NCI-H82 treated with DMSO at 0.1 percent for 48 hours (cell line): Measurements from ENCODE around the gene CYFIP2.
"Not testable (repeated sequence)": the region's sequence is repeated elsewhere in the genome, so short reads cannot be mapped to it uniquely, and the experiment has no call there.

Experiments
- DNase-seq: peaks from one replicate; lab custom pipeline; 2025; ENCODE audit not compliant: unreplicated experiment; lab: John Stamatoyannopoulos, UW

Gene CYFIP2

DNA sequence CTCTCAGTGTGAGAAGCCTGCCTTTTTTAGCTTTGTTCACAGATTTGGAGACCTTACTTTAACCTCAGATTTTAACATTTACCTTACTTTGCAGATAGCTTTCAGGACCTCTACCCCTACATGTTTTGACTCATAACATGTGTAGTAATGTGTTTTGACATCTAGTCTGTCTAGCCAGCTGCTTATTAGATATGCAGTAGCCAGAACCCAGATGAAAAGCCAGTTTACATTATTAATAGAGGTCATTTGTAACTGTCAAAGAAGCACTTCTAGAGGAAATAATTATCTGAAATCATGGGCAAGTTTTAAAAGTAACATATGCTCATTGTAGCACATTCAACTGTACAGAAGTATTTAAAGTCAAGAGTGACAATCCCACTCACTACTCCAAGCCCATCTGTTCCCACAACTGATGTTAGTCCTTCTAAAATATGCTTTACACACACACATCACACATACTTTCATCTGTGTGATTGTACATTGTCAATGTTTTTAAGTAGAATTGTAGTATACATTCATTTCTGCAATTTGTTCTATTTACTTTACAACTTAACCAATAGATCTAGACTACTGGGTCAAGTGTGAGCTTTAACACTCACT is 122.3 kb downstream of the CYFIP2 start:
- DNase-seq = no peak

- DNase-seq = no peak
These were observed 123.2 kb downstream of the CYFIP2 start for GRCh38 chr5:157389103-157389502.

GRCh38 chr5:157390133-157390532 is 124.2 kb downstream of the CYFIP2 start:
- no peak for DNase-seq

- no peak for DNase-seq
These were observed 124.8 kb downstream of the CYFIP2 start for GRCh38 chr5:157390551-157391297.

GRCh38 chr5:157398305-157398704 is 132.4 kb downstream of the CYFIP2 start:
- no peak for DNase-seq

DNA sequence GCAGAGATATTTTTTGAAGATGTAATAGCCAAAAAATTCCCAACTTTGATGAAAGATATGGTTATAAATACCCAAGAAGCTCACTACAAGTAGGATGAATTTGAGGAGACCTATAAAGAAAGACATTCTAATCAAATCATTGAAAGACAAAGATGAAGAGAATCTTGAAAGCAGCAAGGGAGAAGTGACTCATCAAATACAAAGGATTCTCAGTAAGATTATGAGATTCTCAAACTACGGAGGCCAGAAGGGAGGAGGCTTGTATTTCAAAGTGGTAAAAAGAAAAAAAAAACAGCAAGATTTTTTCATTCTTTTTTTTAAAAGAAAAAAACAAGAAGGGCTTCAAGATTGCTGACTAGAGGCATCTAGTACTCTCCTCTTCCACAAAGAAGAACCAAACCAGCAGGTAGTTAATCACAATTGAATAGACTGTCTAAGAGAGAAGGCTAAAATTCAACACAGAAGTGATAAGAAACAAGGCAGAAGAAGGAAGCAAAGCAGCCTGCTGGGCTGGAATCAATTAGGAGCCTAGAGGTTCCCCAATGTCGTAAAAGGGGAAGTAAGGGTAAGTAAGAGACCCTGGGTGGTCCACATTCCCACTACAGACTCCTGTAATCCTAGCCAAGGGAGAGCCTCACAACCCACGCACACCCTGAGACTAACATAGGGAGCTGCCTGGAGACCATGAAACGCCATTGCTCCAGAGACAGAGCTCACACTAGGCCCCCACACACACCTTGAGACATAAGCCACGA is 135.0 kb downstream of the CYFIP2 start:
- no peak for DNase-seq

- DNase-seq = no peak
These were observed 149.9 kb downstream of the CYFIP2 start for GRCh38 chr5:157415838-157416237.

DNA sequence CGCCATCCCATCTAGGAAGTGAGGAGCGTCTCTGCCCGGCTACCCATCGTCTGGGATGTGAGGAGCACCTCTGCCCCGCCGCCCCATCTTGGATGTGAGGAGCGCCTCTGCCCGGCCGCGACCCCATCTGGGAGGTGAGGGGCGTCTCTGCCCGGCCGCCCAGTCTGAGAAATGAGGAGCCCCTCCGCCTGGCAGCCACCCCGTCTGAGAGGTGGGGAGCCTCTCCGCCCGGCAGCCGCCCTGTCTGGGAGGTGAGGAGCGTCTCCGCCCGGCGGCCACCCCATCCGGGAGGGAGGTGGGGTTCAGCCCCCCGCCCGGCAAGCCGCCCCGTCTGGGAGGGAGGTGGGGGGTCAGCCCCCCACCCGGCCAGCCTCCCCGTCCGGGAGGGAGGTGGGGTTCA is 153.6 kb downstream of the CYFIP2 start:
- DNase-seq = not testable (repeated sequence)

GRCh38 chr5:157429920-157430319 is 164.0 kb downstream of the CYFIP2 start:
- DNase-seq = not testable (repeated sequence)

- DNase-seq = peak; percentile 33
These were observed 165.7 kb downstream of the CYFIP2 start for GRCh38 chr5:157431544-157432200.

GRCh38 chr5:157434096-157434495 is 168.2 kb downstream of the CYFIP2 start:
- no peak for DNase-seq

GRCh38 chr5:157443041-157443549 is 177.2 kb downstream of the CYFIP2 start:
- DNase-seq = no peak

DNA sequence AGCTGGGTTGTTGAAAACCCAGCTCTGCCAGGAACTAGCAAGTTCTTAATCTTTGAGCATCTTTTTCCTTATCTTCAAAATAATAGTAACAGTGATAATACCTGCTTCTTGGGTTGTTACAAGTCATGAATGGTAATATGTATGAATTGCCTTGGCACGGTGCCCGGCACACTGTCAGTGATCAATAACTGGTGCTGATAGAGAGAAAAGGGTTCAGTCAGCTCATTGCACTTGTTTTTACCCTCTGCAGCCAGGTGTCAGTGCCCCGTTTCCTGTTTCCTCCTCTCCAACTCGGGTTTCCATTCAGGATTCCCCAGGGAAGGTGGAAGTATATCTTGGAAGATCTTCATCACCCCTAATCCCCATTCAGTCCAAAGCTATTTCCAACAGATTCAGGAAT is 178.3 kb downstream of the CYFIP2 start:
- no peak for DNase-seq
